LHCN-M2 (cell line): ENCODE data around the gene BIK. TPM values are rescaled to one million over a fixed set of nuclear protein-coding genes. Genes with fewer than 3 reads are reported as not detected.

Experiments
- DNase-seq: peaks from one replicate; pipeline ENCODE4 v3.0.0-alpha.2; 2012; ENCODE audit warnings: low read depth
- polyA plus RNA-seq: library from polyadenylated mRNA; unstranded; fragments of >200 nt; gene quantifications from one replicate; pipeline ENCODE4 v1.2.1, GENCODE V29; 2012; ENCODE audit warnings: missing spikeins
- total RNA-seq: library from RNA; depleted of rRNA; stranded (reverse); fragments of >200 nt; gene quantifications from 2 replicates; pipeline ENCODE4 v1.2.3, GENCODE V29; 2014; rRNA removed

Gene BIK, protein sequence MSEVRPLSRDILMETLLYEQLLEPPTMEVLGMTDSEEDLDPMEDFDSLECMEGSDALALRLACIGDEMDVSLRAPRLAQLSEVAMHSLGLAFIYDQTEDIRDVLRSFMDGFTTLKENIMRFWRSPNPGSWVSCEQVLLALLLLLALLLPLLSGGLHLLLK
- total RNA-seq, result not detected in 2 replicates
- polyA plus RNA-seq, result 0.12 TPM

DNA sequence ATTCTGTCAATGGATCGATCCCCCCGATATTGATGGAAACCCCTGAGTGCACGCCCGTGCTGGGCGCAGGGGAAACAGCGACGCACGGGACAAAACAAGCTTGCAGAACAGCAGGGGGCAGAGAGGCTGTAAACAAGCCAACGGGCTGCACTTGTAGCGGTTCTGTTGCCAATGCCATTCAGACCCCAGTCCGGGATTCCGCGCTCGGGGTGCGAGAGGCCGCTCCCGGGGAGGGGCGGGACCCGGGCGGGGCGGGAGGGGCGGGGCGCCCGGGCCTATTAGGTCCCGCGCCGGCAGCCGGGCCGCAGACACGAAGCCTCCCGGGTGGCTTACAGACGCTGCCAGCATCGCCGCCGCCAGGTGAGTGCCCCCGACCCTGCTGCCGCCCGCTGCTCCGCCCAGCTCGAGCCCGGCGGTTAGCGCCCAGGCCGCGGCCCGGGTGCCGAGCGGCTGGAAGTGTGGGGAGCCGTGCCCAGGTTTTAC, at the start of gene BIK:
TSS of gene BIK (plus strand) at position 307 of the 483 bp plus-strand sequence. CDS start 13,273 bp downstream, outside the sequence.
- DNase-seq, result peak; percentile 21

DNA sequence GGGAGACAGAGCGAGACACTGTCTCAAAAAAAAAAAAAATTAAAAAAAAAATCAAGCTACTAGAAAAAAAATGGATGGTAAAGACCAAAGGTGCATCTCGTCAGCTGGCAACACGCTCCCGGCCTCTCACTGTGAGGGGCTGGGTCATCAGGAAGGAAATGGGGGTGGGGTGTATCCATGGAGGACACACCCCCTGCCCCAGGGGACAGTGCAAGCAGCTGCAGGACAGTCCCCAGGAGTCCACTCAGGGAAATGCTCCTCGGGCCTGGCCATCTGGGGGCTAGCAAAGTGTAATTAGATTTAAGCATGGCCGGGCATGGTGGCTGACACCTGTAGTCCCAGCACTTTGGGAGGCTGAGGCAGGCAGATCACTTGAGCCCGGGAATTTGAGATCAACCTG, 44.4 kb upstream of the BIK start:
- DNase-seq, result no peak

DNA sequence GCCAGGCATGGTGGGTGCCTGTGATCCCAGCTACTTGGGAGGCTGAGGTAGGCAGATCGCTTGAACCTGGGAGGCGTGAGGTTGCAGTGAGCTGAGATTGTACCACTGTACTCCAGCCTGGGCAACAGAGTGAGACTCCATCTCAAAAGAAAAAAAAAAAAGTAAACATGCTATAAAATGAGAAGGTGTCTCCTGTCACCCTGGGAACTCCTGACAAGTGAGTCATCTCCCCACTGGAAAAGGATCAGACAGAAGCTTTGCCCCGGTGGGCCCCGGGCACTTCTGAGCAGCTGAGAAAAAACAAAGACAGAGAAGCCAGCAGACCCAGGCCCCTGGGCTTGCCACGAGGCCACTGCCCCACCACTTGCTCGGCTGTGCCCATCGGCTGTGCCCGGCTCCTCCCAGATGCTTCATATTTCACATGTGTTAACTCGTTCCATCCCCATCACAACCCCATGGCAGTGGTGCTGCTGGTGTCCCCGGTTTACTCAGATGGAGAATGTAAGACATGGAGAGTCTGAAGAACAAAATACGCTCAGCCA, 43.6 kb upstream of the BIK start:
- peak; percentile 78 for DNase-seq

DNA sequence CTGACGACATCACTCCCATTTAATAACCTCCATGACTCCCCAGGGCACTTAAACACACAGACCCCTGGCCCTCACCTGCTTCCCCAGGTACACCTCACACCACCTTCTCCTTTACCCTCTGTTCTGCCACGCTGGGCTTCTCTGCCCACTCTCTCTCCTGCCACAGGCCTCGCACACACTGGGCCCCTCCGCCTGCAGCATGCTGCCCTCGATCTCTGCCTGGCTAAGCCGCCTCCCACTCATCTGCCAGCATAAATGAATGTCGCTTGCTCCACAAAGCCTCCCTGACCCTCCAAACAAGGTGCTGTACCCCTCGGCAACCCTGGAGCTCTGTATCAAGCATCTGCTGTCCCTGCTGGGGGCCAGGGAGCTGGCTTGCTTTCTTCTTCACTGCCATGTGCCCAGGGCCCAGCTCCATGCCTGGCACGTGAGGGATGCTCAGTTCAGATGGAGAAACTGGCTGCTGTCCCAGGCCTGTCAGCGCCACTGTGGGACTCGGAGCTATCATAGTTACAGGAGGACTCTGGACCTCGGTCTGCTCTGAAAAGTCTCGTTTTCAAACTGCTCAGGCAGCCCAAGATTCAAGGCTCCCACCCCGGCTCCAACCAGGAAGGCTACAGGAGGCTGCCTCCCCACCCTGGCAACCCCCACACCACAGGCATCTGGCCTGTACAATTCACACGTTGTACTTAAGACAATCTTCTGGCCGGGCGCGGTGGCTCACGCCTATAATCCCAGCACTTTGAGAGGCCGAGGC, 33.3 kb upstream of the BIK start:
- no peak for DNase-seq

DNA sequence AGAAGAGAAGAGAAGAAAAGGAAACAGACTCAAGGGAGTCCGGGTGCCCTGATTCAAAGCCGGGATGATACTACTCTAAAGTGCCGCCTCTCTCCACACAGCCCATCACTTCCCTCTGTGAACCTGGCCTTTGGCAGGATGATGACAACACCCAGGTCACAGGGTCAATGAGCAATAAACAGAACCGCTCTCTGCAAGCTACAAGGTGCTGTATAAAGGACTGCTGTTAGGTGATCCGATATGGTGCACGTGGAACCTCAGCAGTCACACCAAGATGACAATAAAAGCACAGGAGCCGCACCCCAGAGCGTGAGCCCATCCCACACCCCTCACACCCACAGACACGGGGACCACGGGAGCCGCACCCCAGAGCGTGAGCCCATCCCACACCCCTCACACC, 32.0 kb upstream of the BIK start:
- DNase-seq, result no peak

DNA sequence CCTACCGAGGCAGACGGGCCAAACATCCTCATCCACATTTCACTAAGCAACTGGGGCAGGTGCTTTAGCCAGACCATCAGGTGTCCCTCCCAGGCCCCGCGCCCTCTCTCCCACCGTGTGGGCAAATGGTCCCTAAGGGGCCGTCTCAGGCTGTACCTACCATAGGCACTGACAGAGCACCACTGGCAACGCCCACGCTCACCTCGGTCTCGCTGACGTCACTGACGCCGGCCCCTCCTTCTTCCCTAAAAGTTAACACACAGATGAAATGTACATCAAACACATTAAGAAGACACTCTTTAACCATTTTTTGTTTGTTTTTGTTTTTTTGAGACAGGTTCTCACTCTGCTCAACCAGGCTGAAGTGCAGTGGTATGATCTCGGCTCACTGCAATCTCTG, 30.8 kb upstream of the BIK start:
- DNase-seq, result no peak

DNA sequence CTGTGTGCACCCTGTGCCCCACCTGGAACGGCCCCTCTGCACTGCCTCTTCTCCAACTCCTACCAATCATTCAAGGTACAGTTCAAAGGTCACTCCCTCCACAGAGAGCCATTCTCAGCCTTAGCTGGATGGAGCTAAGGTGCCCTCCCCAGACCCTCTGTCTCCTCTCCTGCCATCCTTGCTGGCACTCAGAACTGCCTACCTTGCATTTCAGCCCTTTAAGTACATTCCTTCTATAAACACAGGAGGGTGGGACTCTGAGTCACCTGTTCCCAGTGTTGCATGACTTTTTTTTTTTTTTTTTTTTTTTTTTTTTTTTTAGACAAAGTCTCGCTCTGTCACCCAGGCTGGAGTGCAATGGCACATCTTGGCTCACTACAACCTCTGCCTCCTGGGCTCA, 29.9 kb upstream of the BIK start:
- peak; percentile 20 for DNase-seq

DNA sequence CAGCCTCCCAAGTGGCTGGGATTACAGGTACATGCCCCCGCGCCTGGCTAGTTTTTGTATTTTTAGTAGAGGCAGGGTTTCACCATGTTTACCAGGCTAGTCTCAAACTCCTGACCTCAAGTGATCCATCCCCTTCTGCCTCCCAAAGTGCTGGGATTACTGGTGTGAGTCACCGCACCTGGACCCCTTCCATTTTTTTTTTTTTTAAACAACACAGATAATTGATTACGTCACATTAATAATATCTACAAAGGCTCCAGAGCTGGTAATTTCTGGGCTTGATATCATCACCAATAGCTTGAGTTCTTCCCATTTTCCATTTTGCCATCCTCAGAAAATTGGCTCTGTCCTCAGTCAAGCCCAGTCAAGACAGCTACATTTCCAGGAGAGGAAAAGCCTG, 28.6 kb upstream of the BIK start:
- no peak for DNase-seq

DNA sequence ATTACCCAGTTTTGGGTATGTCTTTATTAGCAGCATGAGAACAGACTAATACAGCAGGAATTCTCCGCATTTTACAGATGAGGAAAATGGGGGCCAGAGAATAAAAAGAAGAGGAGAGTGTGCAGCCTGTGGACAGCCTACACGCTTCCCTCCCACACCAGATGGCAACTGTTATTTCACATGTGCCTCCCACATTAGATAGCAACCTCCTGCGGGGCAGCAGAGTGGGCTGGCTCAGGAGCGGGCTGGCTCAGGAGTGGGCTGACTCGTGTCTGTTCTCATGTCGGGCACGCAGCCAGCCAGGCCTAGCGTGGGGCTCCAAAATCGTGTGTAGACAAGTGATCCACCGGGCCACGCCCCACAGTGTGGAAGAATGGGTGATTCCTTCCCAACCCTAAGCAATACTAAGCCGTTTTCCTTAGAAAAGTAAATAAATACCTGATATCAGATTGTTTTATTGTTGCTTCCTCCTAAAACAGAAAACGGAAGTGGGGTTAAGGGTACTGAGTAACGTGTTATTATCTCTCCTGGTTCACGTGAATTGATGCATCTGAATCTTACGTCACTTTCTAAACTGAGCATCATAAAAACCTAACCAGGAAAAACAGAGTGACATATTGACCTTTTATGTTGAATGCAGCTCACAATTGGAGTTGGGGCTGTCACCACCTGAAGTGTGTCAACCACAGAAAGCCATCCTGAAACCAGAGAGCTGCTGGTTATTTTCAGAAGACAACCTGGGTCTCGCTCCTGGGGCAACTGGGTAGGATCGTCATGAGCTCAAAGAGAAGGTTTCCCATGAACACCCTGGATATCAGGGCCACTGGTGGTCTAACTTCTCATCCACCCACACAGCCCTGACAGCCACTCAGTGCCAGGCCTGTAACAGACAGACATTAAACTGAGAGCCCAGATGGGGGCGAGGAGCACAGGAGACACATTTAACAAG, 24.6 kb upstream of the BIK start:
- DNase-seq, result no peak

DNA sequence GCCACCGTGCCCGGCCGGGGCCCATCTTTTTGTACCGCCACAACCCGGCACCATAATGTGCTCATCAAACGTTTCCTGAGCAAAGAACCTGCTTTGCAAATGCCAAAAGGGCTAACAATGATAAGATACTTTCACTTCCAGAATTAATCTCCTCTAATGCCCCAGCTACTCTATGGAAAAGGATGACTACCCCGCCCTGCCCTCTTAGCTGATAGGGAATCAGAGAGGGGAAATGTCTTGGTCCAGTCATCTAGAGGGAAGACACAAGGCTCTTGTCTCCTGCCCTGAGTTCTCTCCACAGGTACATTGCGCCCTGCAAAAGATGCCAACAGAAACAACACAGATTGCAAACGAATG, 21.9 kb upstream of the BIK start:
- DNase-seq, result peak; percentile 5

DNA sequence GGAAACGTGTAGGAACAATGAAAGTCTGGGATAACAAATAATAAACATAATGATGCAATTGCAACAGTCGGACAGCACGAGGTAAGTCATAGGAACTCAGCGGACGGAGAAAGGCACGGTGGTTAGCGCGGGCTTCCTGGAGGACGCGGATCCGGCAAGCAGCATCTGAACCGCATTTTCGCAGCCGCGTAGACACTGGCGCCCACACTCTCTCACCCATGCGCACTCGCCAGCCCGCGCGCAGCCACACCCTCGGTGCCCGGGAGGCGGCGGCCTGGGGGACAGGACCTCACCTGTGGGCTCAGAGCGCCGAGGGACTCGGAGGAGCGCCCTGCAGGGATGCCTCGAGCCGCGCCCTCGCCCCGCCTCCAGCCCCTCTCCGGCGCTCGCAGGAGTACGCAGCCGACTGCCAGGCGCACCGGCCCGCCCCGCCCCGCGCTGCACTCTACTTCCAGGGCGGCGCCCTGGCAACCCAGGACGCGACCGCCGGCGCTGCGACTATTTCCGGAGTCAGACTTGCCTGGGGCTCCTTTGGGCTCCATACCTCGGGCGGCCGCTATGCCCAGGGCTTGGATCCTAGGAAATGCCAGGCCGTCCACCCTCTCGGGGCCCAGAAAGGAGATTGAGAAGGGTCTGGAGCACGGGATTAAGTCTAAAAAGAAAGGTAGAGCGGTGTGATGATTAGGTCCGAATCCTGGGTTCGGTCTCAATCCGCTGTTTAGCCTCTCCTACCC, 21.4 kb upstream of the BIK start, which contains the start of gene TTLL1:
TSS of gene TTLL1 (minus strand) at position 408 of the 734 bp plus-strand sequence. CDS start 13,805 bp downstream, outside the sequence.
- peak; percentile 83 for DNase-seq

DNA sequence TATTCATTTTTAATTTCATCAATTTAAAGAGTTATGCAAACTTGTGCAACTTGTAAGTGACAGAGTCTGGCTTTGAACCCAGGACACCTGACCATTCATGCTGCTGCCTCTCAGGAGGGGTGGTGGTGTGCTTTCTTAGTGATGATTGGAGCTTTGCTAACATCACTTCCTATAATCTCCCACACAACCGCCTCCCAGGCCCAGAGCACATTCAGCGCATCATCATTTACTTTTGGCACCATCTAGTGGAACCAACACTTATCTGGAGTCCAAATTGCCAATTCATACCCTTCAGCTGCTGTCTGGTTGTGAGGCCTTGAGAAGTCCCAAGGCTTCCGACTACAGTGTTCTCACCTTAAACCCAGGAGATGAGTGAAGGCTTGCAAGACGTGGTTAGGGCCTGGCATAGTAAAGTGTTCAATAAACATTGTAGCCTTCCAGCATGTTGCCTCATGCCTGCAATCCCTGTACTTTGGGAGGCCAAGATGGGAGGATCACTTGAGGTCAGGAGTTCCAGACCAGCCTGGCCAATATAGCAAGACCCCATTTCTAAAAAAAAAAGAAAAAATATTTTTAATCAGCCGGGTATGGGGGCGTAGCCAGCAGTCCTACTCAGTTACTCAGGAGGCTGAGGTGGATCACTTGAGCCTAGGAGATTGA, 20.3 kb upstream of the BIK start:
- peak; percentile 92 for DNase-seq

DNA sequence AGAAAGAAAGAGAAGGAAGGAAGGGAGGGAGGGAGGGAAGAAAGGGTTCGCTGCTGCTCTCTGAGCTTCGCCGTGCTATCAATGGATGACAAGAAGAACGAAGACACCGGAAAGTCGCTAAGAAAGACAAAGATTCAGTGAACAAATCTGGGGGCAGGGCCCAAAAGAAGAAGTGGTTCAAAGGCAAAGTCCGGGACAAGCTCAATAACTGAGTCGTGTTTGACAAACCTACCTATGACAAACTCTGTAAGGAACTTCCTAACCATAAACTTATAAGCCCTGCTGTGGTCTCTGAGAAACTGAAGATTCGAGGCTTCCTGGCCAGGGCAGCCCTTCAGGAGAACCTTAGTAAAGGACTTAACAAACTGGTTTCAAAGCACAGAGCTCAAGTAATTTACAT, 18.5 kb upstream of the BIK start:
- no peak for DNase-seq

DNA sequence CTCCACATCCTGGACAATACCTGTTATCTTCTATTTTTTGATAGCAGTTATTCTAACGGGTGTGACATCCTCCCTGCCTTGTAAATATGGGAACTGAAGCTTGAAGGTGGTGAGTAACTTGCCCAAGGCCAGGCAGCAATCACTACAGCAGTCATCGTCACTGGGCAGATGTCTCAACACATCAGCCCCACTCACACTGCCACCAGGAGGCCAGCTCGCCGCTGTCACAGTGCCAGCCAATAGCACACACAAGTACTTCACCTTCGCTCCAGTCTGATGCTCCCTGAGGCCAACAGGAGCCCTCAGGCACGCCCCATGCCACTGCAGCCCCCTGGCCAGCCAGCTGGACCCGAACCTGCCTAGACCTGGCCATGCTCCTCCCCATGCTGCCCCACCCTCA, 16.5 kb upstream of the BIK start:
- DNase-seq, result peak; percentile 13

DNA sequence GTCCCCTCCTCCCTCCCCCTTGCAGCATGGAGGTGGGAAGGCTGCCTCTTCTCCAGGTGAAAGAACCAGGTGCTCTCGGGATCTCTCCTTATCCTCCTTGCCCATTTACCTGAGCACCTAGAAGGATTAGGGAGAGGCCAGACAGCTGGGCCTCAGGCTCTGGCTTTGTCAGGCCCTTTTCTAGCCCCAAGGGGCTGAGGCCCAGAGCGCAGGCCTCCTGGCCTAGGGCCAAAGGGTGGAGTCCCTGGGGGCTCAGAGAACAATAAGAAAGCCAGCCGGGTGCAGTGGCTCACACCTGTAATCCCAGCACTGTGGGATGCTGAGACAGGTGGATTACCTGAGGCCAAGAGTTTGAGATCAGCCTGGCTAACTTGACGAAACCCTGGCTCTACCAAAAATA, 16.0 kb upstream of the BIK start:
- no peak for DNase-seq

DNA sequence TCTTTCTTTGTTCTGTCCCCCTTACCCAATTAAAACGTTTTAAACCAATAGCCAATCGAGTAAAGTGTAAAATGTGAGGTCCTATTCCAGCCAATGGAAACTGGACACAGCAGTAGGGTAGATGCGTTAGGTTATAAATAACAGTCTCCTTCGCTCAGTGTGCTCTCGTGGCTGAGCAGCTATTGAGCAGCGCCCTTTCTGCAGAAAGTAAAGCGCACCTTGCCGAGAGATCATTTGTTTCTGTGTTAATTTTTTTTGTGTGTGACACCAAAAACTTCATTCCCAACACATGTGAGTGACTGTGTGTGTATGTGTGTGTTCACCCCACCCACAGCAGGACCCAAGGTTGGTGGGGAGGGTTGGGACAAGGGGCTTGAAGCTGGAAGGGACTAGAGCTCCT, 14.1 kb upstream of the BIK start:
- no peak for DNase-seq

DNA sequence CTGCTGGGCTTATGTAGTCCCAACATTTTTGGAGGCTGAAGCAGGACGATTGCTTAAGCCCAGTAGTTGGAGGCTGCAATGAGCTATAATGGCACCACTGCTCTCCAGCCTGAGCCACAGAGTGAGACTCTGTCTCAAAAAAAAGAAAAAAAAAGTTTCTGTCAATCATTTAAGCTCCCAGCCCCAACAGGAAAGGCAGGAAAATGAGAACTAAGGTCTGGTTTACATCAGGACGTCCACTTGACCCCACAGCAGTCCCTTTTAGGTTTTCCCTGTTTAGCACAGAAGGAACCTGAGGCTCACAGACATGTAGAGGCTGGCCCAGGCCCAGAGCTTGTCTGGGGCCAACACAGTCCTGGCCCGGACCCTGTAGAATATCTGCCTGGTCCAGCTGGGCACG, 12.2 kb upstream of the BIK start:
- DNase-seq, result no peak

DNA sequence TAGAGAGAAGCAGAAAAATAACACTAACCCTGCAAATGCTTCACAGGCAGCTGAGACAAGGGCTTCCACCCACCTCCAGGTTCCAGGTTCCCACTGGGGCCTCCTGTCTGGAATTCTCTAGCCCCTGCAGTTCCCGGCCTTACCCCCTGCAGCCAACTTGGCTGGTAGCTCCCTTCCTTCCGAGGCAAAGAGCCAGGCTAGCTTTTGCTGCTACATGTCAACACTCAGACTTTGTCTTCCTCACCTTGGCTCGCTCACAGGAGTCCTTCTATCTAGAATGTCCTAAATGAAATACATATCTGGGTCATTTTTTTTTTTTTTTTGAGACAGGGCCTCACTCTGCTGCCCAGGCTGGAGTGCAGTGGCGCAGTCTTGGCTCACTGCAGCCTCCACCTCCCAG, 11.5 kb upstream of the BIK start:
- DNase-seq, result no peak

DNA sequence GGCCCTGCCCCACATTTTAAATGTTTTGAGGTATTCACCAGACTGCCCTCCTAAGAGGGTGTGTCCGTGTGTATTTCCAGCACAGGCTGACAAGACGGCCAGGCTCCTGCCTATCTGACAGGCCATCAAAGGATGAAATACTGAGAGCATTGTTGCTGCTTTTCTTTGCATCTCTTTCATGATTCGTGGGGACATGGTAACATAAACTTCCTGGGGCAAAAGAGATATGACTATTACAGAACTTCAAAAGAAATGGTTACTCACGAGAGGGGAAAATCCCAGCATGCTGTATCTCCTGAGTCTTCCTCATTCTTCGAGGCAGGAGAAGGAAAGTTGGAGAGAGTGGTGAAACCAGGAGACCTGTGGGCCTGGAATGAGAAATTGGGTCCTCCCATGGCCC, 10.3 kb upstream of the BIK start:
- no peak for DNase-seq

DNA sequence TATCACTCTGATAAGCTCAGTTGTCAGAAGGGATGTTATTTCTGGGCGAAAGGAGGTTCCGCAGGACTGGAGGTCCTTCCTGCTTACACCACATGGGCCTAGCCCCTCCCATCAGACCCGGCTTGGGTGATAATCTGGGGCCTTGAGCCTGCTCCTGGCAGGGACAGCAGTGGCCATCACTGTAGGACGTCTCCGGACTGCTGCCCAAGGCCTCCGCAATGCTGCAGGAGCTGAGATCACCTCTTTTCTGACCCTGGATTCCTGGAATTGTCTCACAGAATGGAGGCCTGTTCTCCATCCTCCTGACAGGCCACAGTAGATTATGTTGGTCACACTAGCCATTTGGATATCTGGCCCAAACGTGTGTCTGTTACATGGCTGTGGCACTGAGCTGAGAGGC, 9.2 kb upstream of the BIK start:
- DNase-seq, result no peak
